ENCODE results near the gene RCBTB1. TPM values are rescaled to one million over a fixed set of nuclear protein-coding genes. Genes with fewer than 3 reads are reported as not detected.

The RCBTB1 gene
- total RNA-seq, 4 donors from 2014 or later: 8.2 to 11.1 (median 10.2) TPM

DNA sequence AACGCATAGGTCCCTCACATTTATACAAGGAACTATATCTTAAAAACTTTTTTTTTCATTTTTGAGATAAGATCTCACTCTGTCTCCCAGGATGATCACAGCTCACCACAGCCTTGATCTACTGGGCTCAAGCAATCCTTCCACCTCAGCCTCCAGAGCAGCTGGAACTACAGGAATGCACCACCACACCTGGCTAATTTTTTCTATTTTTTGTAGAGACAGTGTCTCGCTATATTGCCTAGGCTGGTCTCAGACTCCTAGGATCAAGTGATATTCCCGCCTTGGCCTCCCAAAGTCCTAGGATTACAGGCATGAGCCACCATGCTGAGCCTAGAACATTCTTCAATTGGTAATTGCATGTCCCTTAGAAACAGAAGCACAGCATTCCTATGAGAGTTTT is 41.7 kb downstream of the RCBTB1 start:
- Histone ChIP-seq H3K36me3 (peaks cover 58% of the 10 kb centered on the region), H3K9me3 (no peaks in the 10 kb centered on the region), H3K27me3 (no peaks in the 10 kb centered on the region), H3K4me3 (no peak overlapping the region), H3K27ac (no peak overlapping the region), H3K4me1 (no peaks in the 10 kb centered on the region)
- WGBS: 93% methylated on average over 3 of the region's 3 CpGs
- no peak for TF ChIP-seq EP300 (IDR thresholded peaks at IDR 0.05)
- TF ChIP-seq POLR2A (IDR thresholded peaks at IDR 0.05): no peak
- no peak for TF ChIP-seq POLR2AphosphoS5 (IDR thresholded peaks at IDR 0.05)
- TF ChIP-seq, protein P1, sequence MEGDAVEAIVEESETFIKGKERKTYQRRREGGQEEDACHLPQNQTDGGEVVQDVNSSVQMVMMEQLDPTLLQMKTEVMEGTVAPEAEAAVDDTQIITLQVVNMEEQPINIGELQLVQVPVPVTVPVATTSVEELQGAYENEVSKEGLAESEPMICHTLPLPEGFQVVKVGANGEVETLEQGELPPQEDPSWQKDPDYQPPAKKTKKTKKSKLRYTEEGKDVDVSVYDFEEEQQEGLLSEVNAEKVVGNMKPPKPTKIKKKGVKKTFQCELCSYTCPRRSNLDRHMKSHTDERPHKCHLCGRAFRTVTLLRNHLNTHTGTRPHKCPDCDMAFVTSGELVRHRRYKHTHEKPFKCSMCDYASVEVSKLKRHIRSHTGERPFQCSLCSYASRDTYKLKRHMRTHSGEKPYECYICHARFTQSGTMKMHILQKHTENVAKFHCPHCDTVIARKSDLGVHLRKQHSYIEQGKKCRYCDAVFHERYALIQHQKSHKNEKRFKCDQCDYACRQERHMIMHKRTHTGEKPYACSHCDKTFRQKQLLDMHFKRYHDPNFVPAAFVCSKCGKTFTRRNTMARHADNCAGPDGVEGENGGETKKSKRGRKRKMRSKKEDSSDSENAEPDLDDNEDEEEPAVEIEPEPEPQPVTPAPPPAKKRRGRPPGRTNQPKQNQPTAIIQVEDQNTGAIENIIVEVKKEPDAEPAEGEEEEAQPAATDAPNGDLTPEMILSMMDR (IDR thresholded peaks at IDR 0.05): no peak
- no peak for DNase-seq (ENCODE audit: low spot score in 2 of 2)

DNA sequence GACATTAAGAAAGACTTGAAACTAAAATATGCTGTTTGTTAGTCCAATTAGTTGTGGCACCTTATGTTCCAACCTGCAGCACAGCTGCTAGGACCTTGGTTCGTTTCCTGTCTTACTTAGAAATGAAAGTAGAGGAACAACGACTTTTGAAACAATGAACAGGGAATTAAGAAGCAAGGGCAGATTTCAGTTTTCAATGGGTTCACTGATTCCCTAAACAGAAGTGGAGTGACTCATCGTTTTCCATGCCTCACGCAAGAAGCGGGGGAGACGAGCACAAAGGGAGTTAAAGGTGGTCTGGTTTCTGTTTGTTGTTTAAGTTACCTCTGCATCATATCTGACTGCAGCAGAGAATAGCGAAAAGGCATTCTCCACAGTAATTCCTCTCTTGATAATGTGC is 44.8 kb downstream of the RCBTB1 start:
- no peak overlapping the region for H3K4me3 ChIP-seq
- no peaks in the 10 kb centered on the region for H3K9me3 ChIP-seq
- H3K4me1 ChIP-seq: no peaks in the 10 kb centered on the region
- peaks cover 38% of the 10 kb centered on the region for H3K36me3 ChIP-seq
- H3K27ac ChIP-seq: no peak overlapping the region
- no peaks in the 10 kb centered on the region for H3K27me3 ChIP-seq
- no peak for DNase-seq (ENCODE audit: low spot score in 2 of 2)
- TF ChIP-seq POLR2AphosphoS5 (IDR thresholded peaks at IDR 0.05): no peak
- no peak for TF ChIP-seq EP300 (IDR thresholded peaks at IDR 0.05)
- no peak for TF ChIP-seq POLR2A (IDR thresholded peaks at IDR 0.05)
- TF ChIP-seq, protein P1 (IDR thresholded peaks at IDR 0.05): no peak
- WGBS: 72% methylated on average over 7 of the region's 7 CpGs

DNA sequence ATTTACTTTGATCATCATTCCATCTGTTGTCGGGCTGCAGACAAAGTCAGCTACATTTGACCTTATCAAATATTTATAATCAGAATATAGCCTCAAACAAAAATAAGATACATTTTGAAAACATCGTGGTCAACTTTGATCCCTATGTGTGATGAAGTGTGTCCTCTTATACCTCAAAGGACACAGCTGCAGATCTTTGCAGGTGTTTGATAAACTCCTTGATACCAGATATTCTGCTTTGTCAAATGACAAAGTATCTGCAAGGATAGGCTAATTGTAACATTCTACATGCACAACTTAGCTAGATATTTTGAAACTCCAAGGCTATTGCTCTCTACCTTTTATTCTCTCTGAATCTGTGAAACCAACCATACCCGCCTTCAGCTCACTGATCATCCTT is 45.6 kb downstream of the RCBTB1 start:
- H3K4me1 ChIP-seq: no peaks in the 10 kb centered on the region
- no peak overlapping the region for H3K4me3 ChIP-seq
- DNase-seq (ENCODE audit: low spot score in 2 of 2): no peak
- TF ChIP-seq POLR2A (IDR thresholded peaks at IDR 0.05): no peak
- TF ChIP-seq, protein P1 (IDR thresholded peaks at IDR 0.05): no peak
- no peak for TF ChIP-seq EP300 (IDR thresholded peaks at IDR 0.05)
- no peak for TF ChIP-seq POLR2AphosphoS5 (IDR thresholded peaks at IDR 0.05)
- H3K36me3 ChIP-seq: peaks cover 39% of the 10 kb centered on the region
- WGBS: 90% methylated on average over 3 of the region's 3 CpGs
- H3K9me3 ChIP-seq: no peaks in the 10 kb centered on the region
- H3K27me3 ChIP-seq: no peaks in the 10 kb centered on the region
- H3K27ac ChIP-seq: no peak overlapping the region

DNA sequence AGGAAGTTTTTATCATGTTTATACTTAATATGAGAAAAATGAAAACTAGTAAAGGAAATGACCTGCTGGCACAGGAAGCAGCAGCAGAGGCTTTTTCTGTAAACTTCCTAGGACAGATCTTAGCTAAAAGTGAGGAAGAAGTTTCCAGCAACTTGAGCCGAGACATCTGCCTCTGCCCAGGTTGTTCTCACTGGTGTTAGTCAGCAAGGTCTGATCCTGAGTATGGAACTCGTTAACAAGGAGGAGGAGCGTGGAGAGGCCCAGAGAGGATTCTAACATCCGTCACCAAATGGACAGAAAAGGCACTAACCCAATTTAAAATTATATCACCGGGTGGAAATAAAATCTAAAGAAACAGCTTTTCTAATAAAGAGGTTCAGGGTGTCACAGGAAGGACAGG is 46.0 kb downstream of the RCBTB1 start:
- no peak overlapping the region for H3K4me3 ChIP-seq
- H3K27ac ChIP-seq: no peak overlapping the region
- 71% methylated on average over 5 of the region's 5 CpGs for WGBS
- no peaks in the 10 kb centered on the region for H3K27me3 ChIP-seq
- no peaks in the 10 kb centered on the region for H3K9me3 ChIP-seq
- no peak for DNase-seq (ENCODE audit: low spot score in 2 of 2)
- H3K4me1 ChIP-seq: no peaks in the 10 kb centered on the region
- H3K36me3 ChIP-seq: peaks cover 39% of the 10 kb centered on the region
- TF ChIP-seq EP300 (IDR thresholded peaks at IDR 0.05) (no peak), POLR2AphosphoS5 (IDR thresholded peaks at IDR 0.05) (no peak), POLR2A (IDR thresholded peaks at IDR 0.05) (no peak)
- TF ChIP-seq, protein P1 (IDR thresholded peaks at IDR 0.05): no peak

DNA sequence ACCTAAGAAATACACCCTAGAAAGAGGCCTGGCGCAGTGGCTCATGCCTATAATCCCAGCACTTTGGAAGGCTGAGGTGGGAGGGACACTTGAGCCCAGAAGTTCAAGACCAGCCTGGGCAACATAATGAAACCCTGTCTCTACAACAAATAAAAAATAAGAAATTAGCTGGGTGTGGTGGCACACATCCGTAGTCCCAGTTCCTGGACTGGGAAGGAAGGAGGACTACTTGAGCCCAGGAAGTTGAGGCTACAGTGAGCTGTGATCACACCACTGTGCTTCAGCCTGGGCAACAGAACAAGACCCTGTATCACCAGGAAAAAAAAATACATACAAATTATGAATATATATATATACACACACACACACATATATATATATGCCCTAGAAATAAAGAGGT is 47.0 kb downstream of the RCBTB1 start:
- no peaks in the 10 kb centered on the region for H3K4me1 ChIP-seq
- H3K27me3 ChIP-seq: no peaks in the 10 kb centered on the region
- H3K9me3 ChIP-seq: no peaks in the 10 kb centered on the region
- WGBS: 92% methylated on average over 2 of the region's 2 CpGs
- peaks cover 36% of the 10 kb centered on the region for H3K36me3 ChIP-seq
- no peak overlapping the region for H3K4me3 ChIP-seq
- no peak overlapping the region for H3K27ac ChIP-seq
- TF ChIP-seq EP300 (IDR thresholded peaks at IDR 0.05): no peak
- no peak for TF ChIP-seq POLR2AphosphoS5 (IDR thresholded peaks at IDR 0.05)
- no peak for TF ChIP-seq POLR2A (IDR thresholded peaks at IDR 0.05)
- TF ChIP-seq, protein P1 (IDR thresholded peaks at IDR 0.05): no peak
- no peak for DNase-seq (ENCODE audit: low spot score in 2 of 2)
